GM23248 (cell line): ENCODE results near the gene RXRA. TPM values are rescaled to one million over a fixed set of nuclear protein-coding genes. Genes with fewer than 3 reads are reported as not detected.

Experiments used
- DNase-seq: peaks from one replicate; pipeline ENCODE4 v3.0.0-alpha.2; 2015
- H2AFZ ChIP-seq: fragments of 200-600 bp; sonication (generic); 2 replicates; pipeline ENCODE4 v1.6.1; 2016; ENCODE audit warnings: antibody characterized with exemption
- H3F3A ChIP-seq: fragments of 200-600 bp; sonication (generic); 2 replicates; pipeline ENCODE4 v1.6.1; 2016; ENCODE audit warnings: mild to moderate bottlenecking, antibody characterized with exemption, mixed run types; ENCODE audit not compliant: insufficient read depth
- H3K27ac ChIP-seq: fragments of 200-600 bp; sonication (generic); 2 replicates; pipeline ENCODE4 v1.5.1; 2016; ENCODE audit warnings: mild to moderate bottlenecking
- H3K27me3 ChIP-seq: fragments of 200-600 bp; sonication (generic); replicated peaks from 2 replicates; pipeline ENCODE4 v1.6.1; 2016; ENCODE audit warnings: mild to moderate bottlenecking; ENCODE audit not compliant: insufficient read depth
- H3K36me3 ChIP-seq: fragments of 200-600 bp; sonication (generic); 2 replicates; pipeline ENCODE4 v1.6.1; 2016; ENCODE audit warnings: low read depth, mild to moderate bottlenecking
- H3K4me1 ChIP-seq: fragments of 200-600 bp; sonication (generic); 2 replicates; pipeline ENCODE4 v1.6.1; 2016; ENCODE audit warnings: mild to moderate bottlenecking; ENCODE audit not compliant: insufficient read depth
- H3K4me2 ChIP-seq: fragments of 200-600 bp; sonication (generic); one replicate; pipeline ENCODE4 v1.6.1; 2016; ENCODE audit warnings: mild to moderate bottlenecking; ENCODE audit not compliant: unreplicated experiment
- H3K4me3 ChIP-seq: fragments of 200-600 bp; sonication (generic); 2 replicates; pipeline ENCODE4 v1.5.1; 2016; ENCODE audit warnings: mild to moderate bottlenecking
- H3K79me2 ChIP-seq: fragments of 200-600 bp; sonication (generic); 2 replicates; pipeline ENCODE4 v1.6.1; 2016; ENCODE audit warnings: mild to moderate bottlenecking; ENCODE audit not compliant: insufficient read depth
- H3K9ac ChIP-seq: fragments of 200-600 bp; sonication (generic); 2 replicates; pipeline ENCODE4 v1.6.1; 2016; ENCODE audit warnings: mild to moderate bottlenecking
- H3K9me2 ChIP-seq: fragments of 200-600 bp; sonication (generic); 2 replicates; pipeline ENCODE4 v1.6.1; 2016; ENCODE audit warnings: mixed run types, mild to moderate bottlenecking, moderate library complexity; ENCODE audit not compliant: insufficient read depth
- H3K9me3 ChIP-seq: fragments of 200-600 bp; sonication (generic); one replicate; pipeline ENCODE4 v1.6.1; 2017; ENCODE audit warnings: low read depth
- H4K20me1 ChIP-seq: fragments of 200-600 bp; sonication (generic); 2 replicates; pipeline ENCODE4 v1.6.0; 2016; ENCODE audit not compliant: insufficient read depth
- EZH2 ChIP-seq: fragments of 200-600 bp; sonication (generic); IDR thresholded peaks from 2 replicates; pipeline ENCODE4 v1.6.1; 2018; ENCODE audit warnings: antibody characterized with exemption, mild to moderate bottlenecking; ENCODE audit not compliant: insufficient read depth, poor library complexity, severe bottlenecking
- EZH2phosphoT487 ChIP-seq: fragments of 200-600 bp; sonication (generic); IDR thresholded peaks from 2 replicates; pipeline ENCODE4 v1.6.1; 2018; ENCODE audit warnings: antibody characterized with exemption, moderate library complexity, mild to moderate bottlenecking, low read depth; ENCODE audit not compliant: insufficient read depth
- WGBS, 2 experiments: methylation state at CpG; one replicate each; pipeline ENCODE4 v1.1.6; 2015 to 2017; ENCODE audit warnings: low lambda C conversion rate in 2 of 2, low coverage in 1 of 2; ENCODE audit errors: missing lambda C conversion rate in 2 of 2; 5-methylcytosine and 5-hydroxymethylcytosine counted together
- in situ Hi-C: fragments of 300-500 bp; cut with MboI; formaldehyde crosslinking; loops from 2 replicates; pipeline ENCODE4 v1.15.0; 2020
- polyA plus RNA-seq: library from polyadenylated mRNA; unstranded; fragments of >200 nt; fragmentation: Nextera tagmentation; extraction: Ambion mirVana; gene quantifications from 2 replicates; pipeline ENCODE4 v1.2.1, GENCODE V29; 2016
- total RNA-seq: library from RNA; depleted of rRNA; stranded (reverse); fragments of >200 nt; shearing (Covaris generic); gene quantifications from 2 replicates; pipeline ENCODE4 v1.2.3, GENCODE V29; 2014

Gene RXRA
- total and polyA plus RNA-seq, 2 experiments from 2014 or later = 3.9 to 34.8 TPM

DNA sequence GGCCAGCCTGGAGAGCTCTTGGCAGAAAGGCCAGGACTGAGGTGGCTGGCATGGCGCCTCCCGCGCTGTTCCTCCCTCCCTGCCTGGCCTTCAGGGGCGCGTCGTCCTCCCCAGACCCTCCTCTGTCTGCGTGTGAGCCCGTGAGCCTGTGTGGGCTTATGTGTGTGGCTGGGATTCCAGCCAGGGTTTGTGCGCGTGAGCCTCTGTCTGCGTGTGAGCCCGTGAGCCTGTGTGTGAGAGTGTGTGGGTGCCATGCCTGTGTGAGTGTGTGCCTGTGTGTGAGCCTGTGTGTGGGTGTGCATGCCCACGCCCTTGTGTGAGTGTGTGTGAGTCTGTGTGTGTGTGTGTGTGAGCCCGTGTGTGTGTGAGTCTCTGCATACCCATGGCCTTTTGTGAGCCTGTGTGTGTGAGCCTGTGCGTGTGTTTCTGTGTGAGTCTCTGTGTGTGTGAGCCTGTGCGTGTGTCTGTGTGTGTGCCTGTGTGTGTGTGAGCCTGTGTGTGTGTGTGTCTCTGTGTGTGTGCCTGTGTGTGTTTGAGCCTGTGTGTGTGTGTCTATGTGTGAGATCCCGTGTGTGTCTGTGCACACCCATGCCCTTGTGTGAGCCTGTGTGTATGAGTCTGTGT, 13.0 kb downstream of the RXRA start:
- DNase-seq = peak; percentile 46
- no peaks in the 10 kb centered on the region for H3K4me1 ChIP-seq
- H3K36me3 ChIP-seq = no peaks in the 10 kb centered on the region
- no peaks in the 10 kb centered on the region for H3K9me3 ChIP-seq
- H3K4me3 ChIP-seq = no peak overlapping the region
- in situ Hi-C loops = no loop called here
- H3K27me3 ChIP-seq = no peaks in the 10 kb centered on the region
- H3K79me2 ChIP-seq = peaks cover 100% of the 10 kb centered on the region
- peaks cover 8% of the 10 kb centered on the region for H4K20me1 ChIP-seq
- WGBS, 2 experiments = 49 to 55% methylated on average over 17 of the region's 17 CpGs
- H3F3A ChIP-seq = no peaks in the 10 kb centered on the region
- no peak overlapping the region for H3K27ac ChIP-seq
- H3K4me2 ChIP-seq = no peak overlapping the region
- no peak overlapping the region for H2AFZ ChIP-seq
- H3K9ac ChIP-seq = no peak overlapping the region; the same call in 1 of the 2 replicates
- no peak for TF ChIP-seq EZH2
- TF ChIP-seq EZH2phosphoT487 = no peak
- H3K9me2 ChIP-seq = no peaks in the 10 kb centered on the region

DNA sequence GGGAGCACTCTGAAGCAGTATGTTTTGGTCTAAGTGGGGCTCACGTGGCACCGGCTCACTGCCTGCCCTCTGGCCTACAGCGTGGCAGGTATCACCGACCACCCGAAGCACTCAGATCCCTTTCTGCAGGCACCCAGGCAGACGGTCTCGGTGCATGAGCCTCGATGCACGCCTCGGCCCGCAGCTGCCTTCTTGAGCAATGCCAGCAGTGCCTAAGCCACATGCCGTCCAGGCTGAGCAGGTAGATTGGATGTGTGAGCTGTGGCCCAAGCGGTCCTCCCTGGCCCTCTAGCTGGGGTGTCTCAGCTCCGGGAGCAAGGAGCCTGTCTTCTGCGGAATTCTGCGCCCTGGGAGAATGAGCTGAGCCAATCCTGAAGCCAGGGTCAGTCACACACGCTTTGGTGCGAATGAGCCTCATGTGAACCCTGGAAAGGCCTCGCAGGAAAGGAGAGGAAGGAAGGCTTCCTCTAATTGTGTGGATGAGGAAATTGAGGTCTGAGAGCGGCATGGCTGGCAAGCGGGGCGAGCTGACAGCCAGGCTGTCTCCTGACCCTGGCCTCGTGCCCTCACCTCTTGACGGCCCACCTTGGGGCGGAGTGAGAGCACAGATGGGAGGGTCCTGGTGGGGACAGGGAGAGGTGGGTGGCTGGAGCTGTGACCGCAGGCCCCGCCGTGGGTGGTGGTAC, 14.4 kb downstream of the RXRA start:
- no peak overlapping the region for H2AFZ ChIP-seq
- peaks cover 11% of the 10 kb centered on the region for H4K20me1 ChIP-seq
- WGBS, 2 experiments = 71 to 81% methylated on average over 24 of the region's 28 CpGs
- H3K9me3 ChIP-seq = no peaks in the 10 kb centered on the region
- H3F3A ChIP-seq = no peaks in the 10 kb centered on the region
- no peak overlapping the region for H3K4me2 ChIP-seq
- TF ChIP-seq EZH2phosphoT487 (no peak), EZH2 (no peak)
- no peaks in the 10 kb centered on the region for H3K36me3 ChIP-seq
- H3K9me2 ChIP-seq = no peaks in the 10 kb centered on the region
- H3K4me1 ChIP-seq = no peaks in the 10 kb centered on the region
- H3K27me3 ChIP-seq = no peaks in the 10 kb centered on the region
- in situ Hi-C loops = no loop called here
- no peak for DNase-seq
- no peak overlapping the region for H3K4me3 ChIP-seq
- H3K9ac ChIP-seq = no peak overlapping the region
- no peak overlapping the region for H3K27ac ChIP-seq
- H3K79me2 ChIP-seq = peaks cover 100% of the 10 kb centered on the region

DNA sequence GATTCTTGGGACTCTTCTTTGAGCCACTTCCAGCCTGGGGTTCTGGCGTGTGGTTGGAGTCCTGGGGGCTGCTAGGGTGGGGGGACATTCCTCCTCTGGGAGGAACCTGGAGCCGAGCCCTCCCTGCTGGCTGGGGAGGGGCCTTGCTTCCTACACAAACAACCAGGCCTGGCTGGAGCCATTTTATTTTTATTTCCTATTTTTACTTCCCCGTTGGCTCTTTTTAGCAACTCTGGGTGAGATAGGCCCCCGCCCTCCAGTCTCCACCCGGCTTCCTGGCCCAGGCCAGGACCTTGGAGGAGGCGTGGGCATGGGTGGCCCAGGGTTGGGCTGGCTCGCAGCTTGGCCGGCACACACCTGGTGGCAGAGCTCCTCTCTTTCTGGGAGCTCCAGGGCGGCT, 15.1 kb downstream of the RXRA start:
- H3K9ac ChIP-seq = no peak overlapping the region
- no peak overlapping the region for H3K4me3 ChIP-seq
- H3K9me2 ChIP-seq = no peaks in the 10 kb centered on the region
- H3K4me2 ChIP-seq = no peak overlapping the region
- H3K27ac ChIP-seq = no peak overlapping the region
- H4K20me1 ChIP-seq = peaks cover 11% of the 10 kb centered on the region
- no peaks in the 10 kb centered on the region for H3K36me3 ChIP-seq
- no peaks in the 10 kb centered on the region for H3K27me3 ChIP-seq
- H3K9me3 ChIP-seq = no peaks in the 10 kb centered on the region
- whole genome bisulfite sequencing, 2 experiments = 59 to 72% methylated on average over 9 of the region's 9 CpGs
- no peaks in the 10 kb centered on the region for H3K4me1 ChIP-seq
- DNase-seq = no peak
- H3K79me2 ChIP-seq = peaks cover 100% of the 10 kb centered on the region
- H3F3A ChIP-seq = no peaks in the 10 kb centered on the region
- H2AFZ ChIP-seq = no peak overlapping the region
- in situ Hi-C loops = no loop called here
- no peak for TF ChIP-seq EZH2phosphoT487
- no peak for TF ChIP-seq EZH2

DNA sequence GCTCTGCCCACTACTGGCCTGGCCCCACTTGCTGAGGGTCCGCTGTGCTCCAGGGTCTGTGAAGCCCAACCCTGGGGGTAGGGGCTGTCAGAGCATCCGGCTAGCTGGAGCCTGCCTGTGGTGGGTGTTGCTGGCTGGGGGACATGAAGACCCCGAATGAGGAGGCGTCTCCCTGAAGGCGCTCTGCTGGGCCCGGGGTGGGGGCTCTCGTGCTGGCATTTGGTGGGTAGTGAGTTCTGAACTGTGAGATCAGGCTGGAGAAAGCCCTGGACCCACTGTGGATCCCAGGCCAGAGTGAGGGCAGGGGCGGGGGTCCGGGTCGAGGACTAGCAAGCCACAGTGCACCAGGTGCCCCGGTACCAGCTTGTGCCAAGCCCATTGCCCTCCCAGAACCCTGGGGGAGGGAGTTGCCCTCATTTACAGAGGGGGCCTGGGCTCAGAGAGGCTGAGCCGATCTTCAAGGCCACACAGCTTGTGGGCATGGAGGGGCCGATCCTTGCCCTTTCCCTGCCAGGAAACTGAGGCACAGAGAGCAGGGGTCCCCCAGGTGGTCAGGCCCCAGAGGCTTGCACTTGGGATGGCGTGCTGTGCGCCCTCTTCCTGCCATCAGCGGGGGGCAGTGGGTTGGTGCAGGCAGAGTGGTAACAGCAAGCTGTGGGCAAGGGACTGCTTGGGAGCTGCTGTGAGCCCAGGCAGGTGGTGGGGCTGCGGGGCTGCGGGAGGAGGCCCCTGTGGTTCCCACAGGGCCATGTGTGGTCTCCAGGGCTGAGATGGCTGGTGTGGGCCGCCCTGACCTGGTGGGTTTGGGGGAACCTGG, 15.9 kb downstream of the RXRA start:
- H3K9me2 ChIP-seq = no peaks in the 10 kb centered on the region
- WGBS, 2 experiments = 89% methylated on average over 18 to 19 of the region's 19 CpGs
- H3K79me2 ChIP-seq = peaks cover 100% of the 10 kb centered on the region
- H3K4me3 ChIP-seq = no peak overlapping the region
- H3K9ac ChIP-seq = no peak overlapping the region
- H3K4me2 ChIP-seq = no peak overlapping the region
- H3K27me3 ChIP-seq = no peaks in the 10 kb centered on the region
- H4K20me1 ChIP-seq = peaks cover 11% of the 10 kb centered on the region
- in situ Hi-C loops = no loop called here
- H3F3A ChIP-seq = no peaks in the 10 kb centered on the region
- DNase-seq = no peak
- no peak overlapping the region for H3K27ac ChIP-seq
- no peak overlapping the region for H2AFZ ChIP-seq
- no peaks in the 10 kb centered on the region for H3K4me1 ChIP-seq
- H3K9me3 ChIP-seq = no peaks in the 10 kb centered on the region
- no peaks in the 10 kb centered on the region for H3K36me3 ChIP-seq
- TF ChIP-seq EZH2phosphoT487 (no peak), EZH2 (no peak)
